GM12878 (cell line): ENCODE data around the gene KCNG1. TPM values are rescaled to one million over a fixed set of nuclear protein-coding genes. Genes with fewer than 3 reads are reported as not detected.

ENCODE experiments used
- ATAC-seq: fragments of 200-7000 bp; cut with Tn5 transposase; 3 replicates; pipeline ENCODE4 v1.9.1; 2020; ENCODE audit warnings: mild to moderate bottlenecking, moderate library complexity
- BruUV-seq: library from RNA; stranded (reverse); fragments of 400-500 nt; replicated peaks from 2 replicates; lab custom pipeline; 2021; lab: Mats Ljungman, UMichigan
- CTCF ChIA-PET: fragments of 300-600 bp; sonication (Branson Sonifier 250); formaldehyde crosslinking; extraction: SDS; loops from one replicate; lab custom pipeline; 2021; ENCODE audit warnings: inconsistent platforms; lab: Yijun Ruan, JAX
- POLR2A ChIA-PET: fragments of 350-600 bp; formaldehyde crosslinking; extraction: SDS; loops from one replicate; lab custom pipeline; 2021; ENCODE audit warnings: inconsistent platforms; lab: Charles Lee
- RAD21 ChIA-PET: fragments of 300-600 bp; sonication (Branson Sonifier 250); formaldehyde crosslinking; loops from one replicate; lab custom pipeline; 2023; ENCODE audit warnings: antibody characterized with exemption; ENCODE audit not compliant: unreplicated experiment; lab: Charles Lee
- SMC1A ChIA-PET: fragments of 300-600 bp; sonication (Branson Sonifier 250); formaldehyde crosslinking; loops from one replicate; lab custom pipeline; 2023; ENCODE audit not compliant: unreplicated experiment, uncharacterized antibody; lab: Charles Lee
- DNase-seq: peaks from one replicate; pipeline ENCODE4 v3.0.0-alpha.2; 2011; ENCODE audit warnings: low read depth, low spot score
- FAIRE-seq: peaks from 3 replicates; lab custom pipeline; 2011; peaks lifted over from hg19 to GRCh38; lab: Jason Lieb, UNC
- H2AFZ ChIP-seq: 2 replicates; pipeline ENCODE4 v1.6.0; 2011; ENCODE audit warnings: low read depth, low read length, control low read depth; ENCODE audit not compliant: control insufficient read depth
- H3K27ac ChIP-seq: 2 replicates; pipeline ENCODE4 v1.5.1; 2011; ENCODE audit warnings: control low read depth; ENCODE audit not compliant: control insufficient read depth, insufficient read depth
- H3K27me3 ChIP-seq, 2 experiments: replicated peaks in 1 of 2; 2 replicates each; pipeline versions ENCODE4 v1.6.0 to v1.6.1; 2011; ENCODE audit warnings: low read length in 1 of 2; ENCODE audit not compliant: control insufficient read depth in 2 of 2, insufficient read depth in 2 of 2
- H3K36me3 ChIP-seq, 2 experiments: 2 replicates each; pipeline ENCODE4 v1.5.1; 2011; ENCODE audit warnings: low read length in 1 of 2; ENCODE audit not compliant: control insufficient read depth in 2 of 2, insufficient read depth in 2 of 2
- H3K4me1 ChIP-seq: 2 replicates; pipeline ENCODE4 v1.6.1; 2011; ENCODE audit warnings: mild to moderate bottlenecking, low read length, moderate library complexity, mixed read lengths; ENCODE audit not compliant: control insufficient read depth, insufficient read depth
- H3K4me2 ChIP-seq: 2 replicates; pipeline ENCODE4 v1.6.0; 2011; ENCODE audit warnings: control low read depth; ENCODE audit not compliant: control insufficient read depth, insufficient read depth
- H3K4me3 ChIP-seq: fragments of 200-600 bp; sonication (generic); 2 replicates; pipeline ENCODE4 v1.5.1; 2016
- H3K79me2 ChIP-seq: 2 replicates; pipeline ENCODE4 v1.6.0; 2011; ENCODE audit warnings: low read length; ENCODE audit not compliant: control insufficient read depth, insufficient read depth
- H3K9ac ChIP-seq: 2 replicates; pipeline ENCODE4 v1.8.0; 2011; ENCODE audit warnings: low read length, control low read depth, mixed read lengths; ENCODE audit not compliant: control insufficient read depth, insufficient read depth
- H3K9me3 ChIP-seq: replicated peaks from 3 replicates; pipeline ENCODE4 v1.5.1; 2011; ENCODE audit warnings: mild to moderate bottlenecking, low read length; ENCODE audit not compliant: control insufficient read depth, insufficient read depth
- H4K20me1 ChIP-seq: 2 replicates; pipeline ENCODE4 v1.6.0; 2011; ENCODE audit not compliant: control insufficient read depth, insufficient read depth
- CREM ChIP-seq: IDR thresholded peaks from 2 replicates; pipeline ENCODE4 v1.6.1; 2014; ENCODE audit warnings: antibody characterized with exemption, low read depth
- E2F8 ChIP-seq: fragments of 450-650 bp; IDR thresholded peaks from 2 replicates; pipeline ENCODE4 v1.6.1; 2018; ENCODE audit warnings: mild to moderate bottlenecking, low read depth, moderate library complexity; ENCODE audit not compliant: partially characterized antibody
- ETV6 ChIP-seq, 2 experiments: fragments of 450-650 bp in 1 of 2; IDR thresholded peaks in 1 of 2; conservative IDR thresholded peaks in 1 of 2; 2 replicates each; pipeline ENCODE4 v1.6.1; 2014; ENCODE audit warnings: antibody characterized with exemption in 1 of 2, borderline replicate concordance in 1 of 2, low read depth in 1 of 2, mild to moderate bottlenecking in 1 of 2, moderate library complexity in 1 of 2
- MYB ChIP-seq: fragments of 150-350 bp; IDR thresholded peaks from 2 replicates; pipeline ENCODE4 v1.6.1; 2014; ENCODE audit warnings: mild to moderate bottlenecking, low read depth, low read length, borderline replicate concordance
- PKNOX1 ChIP-seq: fragments of 450-650 bp; IDR thresholded peaks from 2 replicates; pipeline ENCODE4 v1.6.1; 2016; ENCODE audit warnings: mild to moderate bottlenecking
- SRF ChIP-seq, 2 experiments: IDR thresholded peaks; 2 replicates each; pipeline ENCODE4 v1.6.1; 2011; ENCODE audit warnings: low read depth in 2 of 2, low read length in 2 of 2, mild to moderate bottlenecking in 1 of 2, moderate library complexity in 1 of 2
- WGBS: methylation state at CpG from one replicate; pipeline ENCODE4 v1.1.6; 2016; ENCODE audit warnings: low lambda C conversion rate; ENCODE audit not compliant: insufficient replicate concordance, insufficient coverage; ENCODE audit errors: missing lambda C conversion rate; 5-methylcytosine and 5-hydroxymethylcytosine counted together
- in situ Hi-C: fragments of 300-500 bp; cut with MboI; formaldehyde crosslinking; loops from 9 replicates; pipeline ENCODE4 v1.14.3; 2018; ENCODE audit warnings: mixed read lengths
- intact Hi-C: fragments of 100-400 bp; cut with micrococcal nuclease; formaldehyde crosslinking; loops from one replicate; pipeline ENCODE4 v1.14.2; 2022; ENCODE audit not compliant: unreplicated experiment
- polyA plus RNA-seq, 11 experiments: library from polyadenylated mRNA; depleted of rRNA in 4 of 11; unstranded in 6 of 11; stranded (reverse) in 5 of 11; fragments of >200 nt; fragmentation: Nextera tagmentation in 4 of 11; fragmentation: Illumina TruSeq in 1 of 11; extraction: Ambion mirVana in 4 of 11; extraction: Trizol in 1 of 11; gene quantifications; 1 replicate in 1 of 11; 2 replicates in 10 of 11; pipeline versions ENCODE4 v1.2.1 to v1.2.3, GENCODE V29; 2011 to 2016; ENCODE audit warnings: inconsistent platforms in 2 of 11, missing spikeins in 2 of 11, low read depth in 1 of 11
- total RNA-seq, 4 experiments: library from RNA; depleted of rRNA in 3 of 4; stranded (reverse); fragments of >200 nt in 3 of 4; fragmentation: Illumina TruSeq in 1 of 4; extraction: Trizol in 1 of 4; gene quantifications; 2 replicates each; pipeline versions ENCODE4 v1.2.1 to v1.2.3, GENCODE V29; 2013 to 2021

Gene KCNG1
- total and polyA plus RNA-seq, 10 of the 15 experiments (the other 5 are each of a cell fraction or from before 2014, with no cell fraction given): not detected

- POLR2A ChIA-PET: no interaction called here
- TF ChIP-seq SRF (IDR thresholded peaks at IDR 0.05; ENCODE audit: low read depth in 2 of 2, low read length in 2 of 2) (no peak), PKNOX1 (no peak), E2F8 (no peak), ETV6 (conservative IDR thresholded peaks at IDR 0.05 in 1 of 2, IDR thresholded peaks at IDR 0.05 in 1 of 2; ENCODE audit: borderline replicate concordance in 1 of 2, low read depth in 1 of 2) (no peak), CREM (no peak), MYB (no peak)
These were observed 53.0 kb downstream of the KCNG1 start for GRCh38 chr20:50969912-50970311.

More at GRCh38 chr20:50969912-50970311, 53.0 kb downstream of the KCNG1 start:
- SMC1A ChIA-PET: interaction anchor here (0.6 kb wide), 1 partner anchor 55 kb away, joined by 3 read pairs; no protein-coding TSS in a partner anchor
- ATAC-seq: no peak
- Histone ChIP-seq H3K4me2 (no peak overlapping the region), H3K79me2 (no peaks in the 10 kb centered on the region), H4K20me1 (no peaks in the 10 kb centered on the region), H3K4me3 (no peak overlapping the region), H3K27ac (no peak overlapping the region), H2AFZ (no peak overlapping the region), H3K4me1 (no peaks in the 10 kb centered on the region), H3K27me3 (no peaks in the 10 kb centered on the region; a peak in 2 of 4 replicates), H3K9me3 (no peaks in the 10 kb centered on the region), H3K36me3 (no peaks in the 10 kb centered on the region), H3K9ac (no peak overlapping the region)
- no TSS peak for BruUV-seq
- 44% methylated on average over 8 of the region's 8 CpGs for WGBS
- in situ Hi-C loops (no loop called here), intact Hi-C loops (no loop called here)
- CTCF ChIA-PET: interaction anchor here (3.5 kb wide), 1 partner anchor 12 kb away, joined by 14 read pairs; no protein-coding TSS in a partner anchor
- RAD21 ChIA-PET: no interaction called here
- DNase-seq: no peak
- FAIRE-seq: no peak
